ENCODE results near the gene NASP.

NASP gene

DNA sequence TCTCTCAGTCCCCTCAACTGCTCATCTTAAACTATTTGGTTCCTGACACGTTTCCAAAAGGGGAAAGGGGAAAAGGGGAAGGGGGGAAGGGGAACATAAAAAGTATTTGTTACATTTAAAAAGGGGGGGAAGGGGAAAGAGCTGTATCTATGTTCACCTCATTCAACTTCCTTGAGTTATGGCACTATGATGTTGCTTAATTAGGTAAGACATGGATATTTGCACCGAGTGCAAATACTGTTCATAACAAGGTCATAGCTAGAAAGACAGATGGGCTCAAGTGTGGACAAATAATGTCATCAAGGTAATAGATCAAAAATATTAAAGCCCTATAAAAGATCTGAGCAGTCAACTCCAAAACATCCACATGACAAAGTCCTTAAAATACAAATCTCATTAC lies 76.5 kb downstream of the NASP start:
- TF ChIP-seq, protein P1, sequence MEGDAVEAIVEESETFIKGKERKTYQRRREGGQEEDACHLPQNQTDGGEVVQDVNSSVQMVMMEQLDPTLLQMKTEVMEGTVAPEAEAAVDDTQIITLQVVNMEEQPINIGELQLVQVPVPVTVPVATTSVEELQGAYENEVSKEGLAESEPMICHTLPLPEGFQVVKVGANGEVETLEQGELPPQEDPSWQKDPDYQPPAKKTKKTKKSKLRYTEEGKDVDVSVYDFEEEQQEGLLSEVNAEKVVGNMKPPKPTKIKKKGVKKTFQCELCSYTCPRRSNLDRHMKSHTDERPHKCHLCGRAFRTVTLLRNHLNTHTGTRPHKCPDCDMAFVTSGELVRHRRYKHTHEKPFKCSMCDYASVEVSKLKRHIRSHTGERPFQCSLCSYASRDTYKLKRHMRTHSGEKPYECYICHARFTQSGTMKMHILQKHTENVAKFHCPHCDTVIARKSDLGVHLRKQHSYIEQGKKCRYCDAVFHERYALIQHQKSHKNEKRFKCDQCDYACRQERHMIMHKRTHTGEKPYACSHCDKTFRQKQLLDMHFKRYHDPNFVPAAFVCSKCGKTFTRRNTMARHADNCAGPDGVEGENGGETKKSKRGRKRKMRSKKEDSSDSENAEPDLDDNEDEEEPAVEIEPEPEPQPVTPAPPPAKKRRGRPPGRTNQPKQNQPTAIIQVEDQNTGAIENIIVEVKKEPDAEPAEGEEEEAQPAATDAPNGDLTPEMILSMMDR (IDR thresholded peaks at IDR 0.05; ENCODE audit: low read depth, low read length, missing control alignments) = no peak
- no peak overlapping the region for H3K4me3 ChIP-seq (ENCODE audit: low read depth, low read length)
- no peak for DNase-seq (ENCODE audit: low read depth)

DNA sequence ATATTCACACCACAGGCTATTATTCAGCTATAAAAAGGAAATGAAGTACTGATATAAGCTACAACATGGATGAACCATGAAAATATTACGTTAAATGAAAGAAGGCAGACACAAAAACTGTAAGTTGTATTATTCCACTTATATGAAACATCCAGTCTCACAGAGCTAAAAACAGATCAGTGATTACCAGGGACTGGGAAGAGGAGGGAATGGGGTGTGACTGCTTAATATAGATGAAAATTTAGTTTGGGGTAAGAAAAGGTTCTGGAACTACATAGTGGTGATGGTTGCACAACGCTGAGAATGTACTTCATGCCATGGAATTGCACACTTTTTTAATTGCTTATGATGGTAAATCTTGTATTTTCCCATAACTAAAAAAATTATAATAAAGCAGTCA lies 83.0 kb downstream of the NASP start:
- TF ChIP-seq, protein P1 (IDR thresholded peaks at IDR 0.05; ENCODE audit: low read depth, low read length, missing control alignments) = no peak
- no peak for DNase-seq (ENCODE audit: low read depth)

DNA sequence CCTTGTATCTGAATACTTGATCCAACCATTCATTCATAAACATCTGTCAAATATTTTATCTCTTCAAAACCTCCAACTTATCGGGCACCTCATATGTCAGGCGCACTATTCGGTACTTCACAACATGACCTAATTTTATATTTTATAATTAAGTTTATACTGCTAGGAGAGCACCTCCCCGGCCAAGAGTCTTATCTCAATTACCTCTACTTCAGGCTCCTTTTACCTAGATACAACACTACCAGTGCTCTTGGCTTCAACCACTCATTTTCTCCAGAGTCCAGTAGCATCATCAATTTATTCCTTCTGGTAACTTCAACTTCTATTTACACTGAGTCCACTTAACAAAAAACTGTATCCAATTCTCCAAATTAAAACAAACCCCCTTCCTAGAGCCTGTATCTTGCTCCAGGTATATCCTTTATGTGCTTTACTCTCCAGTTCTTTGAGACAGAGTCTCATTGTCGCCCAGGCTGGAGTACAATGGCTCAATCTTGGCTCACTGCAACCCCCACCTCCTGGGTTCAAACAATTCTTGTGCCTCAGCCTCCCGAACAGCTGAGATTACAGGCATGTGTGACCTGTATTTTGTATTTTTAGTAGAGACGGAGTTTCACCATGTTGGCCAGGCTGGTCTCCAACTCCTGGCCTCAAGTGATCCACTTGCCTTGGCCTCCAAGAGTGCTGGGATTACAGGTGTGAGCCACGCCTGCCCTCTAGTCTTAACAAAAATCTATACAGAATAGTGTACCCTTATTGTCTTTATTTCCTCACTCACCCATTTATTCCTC lies 83.7 kb downstream of the NASP start:
- no peak for DNase-seq (ENCODE audit: low read depth)
- no peak overlapping the region for H3K4me3 ChIP-seq (ENCODE audit: low read depth, low read length)
- TF ChIP-seq, protein P1 (IDR thresholded peaks at IDR 0.05; ENCODE audit: low read depth, low read length, missing control alignments) = no peak

More for the DNA sequence above, 83.0 kb downstream of the NASP start:
- no peak overlapping the region for H3K4me3 ChIP-seq (ENCODE audit: low read depth, low read length)

Measured in GM12864 (cell line).